Mononuclear cell (primary cell): ENCODE data around the gene ATP1A3. TPM values are rescaled to one million over a fixed set of nuclear protein-coding genes. Genes with fewer than 3 reads are reported as not detected.
"Not testable (repeated sequence)": the region's sequence is repeated elsewhere in the genome, so short reads cannot be mapped to it uniquely, and the experiment has no call there.

Experiments used
- H3K27me3 ChIP-seq: 2 replicates; pipeline ENCODE4 v1.6.0; 2011; ENCODE audit warnings: low read length, control low read depth; ENCODE audit not compliant: insufficient read depth
- H3K4me1 ChIP-seq: 2 replicates; pipeline ENCODE4 v1.5.1; 2011; ENCODE audit warnings: mild to moderate bottlenecking, low read length, control low read depth; ENCODE audit not compliant: insufficient read depth
- H3K4me3 ChIP-seq: 2 replicates; pipeline ENCODE4 v1.5.1; 2011; ENCODE audit warnings: mild to moderate bottlenecking, low read length, moderate library complexity
- H3K9me3 ChIP-seq: 2 replicates; pipeline ENCODE4 v1.5.1; 2011; ENCODE audit warnings: low read depth, mild to moderate bottlenecking, control low read depth, low read length
- total RNA-seq: library from RNA; depleted of rRNA; stranded (reverse); fragments of >200 nt; gene quantifications from one replicate; pipeline ENCODE4 v1.2.3, GENCODE V29; 2012

The ATP1A3 gene
- total RNA-seq, result 1.7 TPM

GRCh38 chr19:41993612-41994483 is at the start of gene ATP1A3:
TSS of gene ATP1A3 (minus strand) at chr19:41994230. CDS start at chr19:41994076, 154 bp downstream.
- Histone ChIP-seq H3K27me3 (peaks cover 30% of the 10 kb centered on the region), H3K9me3 (no peaks in the 10 kb centered on the region), H3K4me3 (peak within 1 kb of the TSS; percentile 36), H3K4me1 (peaks cover 16% of the 10 kb centered on the region)

GRCh38 chr19:42042455-42043170 is 48.6 kb upstream of the ATP1A3 start:
- no peaks in the 10 kb centered on the region for H3K4me1 ChIP-seq
- no peaks in the 10 kb centered on the region for H3K27me3 ChIP-seq
- H3K9me3 ChIP-seq, result no peaks in the 10 kb centered on the region
- H3K4me3 ChIP-seq, result no peak overlapping the region

- H3K27me3 ChIP-seq, H3K4me1 ChIP-seq, H3K9me3 ChIP-seq, H3K4me3 ChIP-seq: not testable (repeated sequence)
Measured at GRCh38 chr19:42040491-42040890, 46.5 kb upstream of the ATP1A3 start.

- Histone ChIP-seq H3K9me3 (no peaks in the 10 kb centered on the region), H3K27me3 (no peaks in the 10 kb centered on the region), H3K4me1 (no peaks in the 10 kb centered on the region), H3K4me3 (no peak overlapping the region)
Measured at GRCh38 chr19:42040031-42040430, 46.0 kb upstream of the ATP1A3 start.

GRCh38 chr19:42038666-42039065 is 44.6 kb upstream of the ATP1A3 start:
- no peaks in the 10 kb centered on the region for H3K4me1 ChIP-seq
- H3K9me3 ChIP-seq, result no peaks in the 10 kb centered on the region
- no peaks in the 10 kb centered on the region for H3K27me3 ChIP-seq
- no peak overlapping the region for H3K4me3 ChIP-seq

GRCh38 chr19:42037649-42038048 is 43.6 kb upstream of the ATP1A3 start:
- H3K27me3 ChIP-seq, result no peaks in the 10 kb centered on the region
- no peaks in the 10 kb centered on the region for H3K4me1 ChIP-seq
- H3K4me3 ChIP-seq, result no peak overlapping the region
- H3K9me3 ChIP-seq, result no peaks in the 10 kb centered on the region

- not testable (repeated sequence) for H3K4me1 ChIP-seq, H3K4me3 ChIP-seq, H3K27me3 ChIP-seq, H3K9me3 ChIP-seq
Measured at GRCh38 chr19:42034640-42035391, 40.8 kb upstream of the ATP1A3 start.

- Histone ChIP-seq H3K27me3 (no peaks in the 10 kb centered on the region), H3K4me1 (no peaks in the 10 kb centered on the region), H3K9me3 (no peaks in the 10 kb centered on the region), H3K4me3 (no peak overlapping the region)
Measured at GRCh38 chr19:42033413-42033812, 39.4 kb upstream of the ATP1A3 start.

- H3K27me3 ChIP-seq, result no peaks in the 10 kb centered on the region
- H3K9me3 ChIP-seq, result no peaks in the 10 kb centered on the region
- H3K4me3 ChIP-seq, result no peak overlapping the region
- no peaks in the 10 kb centered on the region for H3K4me1 ChIP-seq
Measured at GRCh38 chr19:42032431-42032830, 38.4 kb upstream of the ATP1A3 start.

- H3K27me3 ChIP-seq, result no peaks in the 10 kb centered on the region
- no peak overlapping the region for H3K4me3 ChIP-seq
- no peaks in the 10 kb centered on the region for H3K4me1 ChIP-seq
- no peaks in the 10 kb centered on the region for H3K9me3 ChIP-seq
Measured at GRCh38 chr19:42030645-42031440, 36.8 kb upstream of the ATP1A3 start.

- Histone ChIP-seq H3K27me3 (no peaks in the 10 kb centered on the region), H3K4me3 (no peak overlapping the region)
Measured at GRCh38 chr19:42028304-42029216, 34.5 kb upstream of the ATP1A3 start.

GRCh38 chr19:42024622-42025111 is 30.6 kb upstream of the ATP1A3 start:
- Histone ChIP-seq H3K9me3 (no peaks in the 10 kb centered on the region), H3K4me1 (no peaks in the 10 kb centered on the region), H3K4me3 (no peak overlapping the region), H3K27me3 (no peaks in the 10 kb centered on the region)

More at GRCh38 chr19:42028304-42029216, 34.5 kb upstream of the ATP1A3 start:
- H3K9me3 ChIP-seq, result no peaks in the 10 kb centered on the region
- no peaks in the 10 kb centered on the region for H3K4me1 ChIP-seq

GRCh38 chr19:42023943-42024260 is 29.9 kb upstream of the ATP1A3 start:
- no peaks in the 10 kb centered on the region for H3K27me3 ChIP-seq
- H3K4me3 ChIP-seq, result no peak overlapping the region
- no peaks in the 10 kb centered on the region for H3K4me1 ChIP-seq
- H3K9me3 ChIP-seq, result no peaks in the 10 kb centered on the region
